GM21737 (cell line): ENCODE measurements around the gene CD7.

Source experiments
- ATAC-seq: cut with Tn5 transposase; IDR thresholded peaks from one replicate; pipeline ENCODE4 v1.9.1; 2021; ENCODE audit warnings: mild to moderate bottlenecking, moderate library complexity; ENCODE audit not compliant: unreplicated experiment

CD7 gene

GRCh38 chr17:82266142-82266541 lies 51.3 kb downstream of the CD7 start:
- no peak for ATAC-seq
